ENCODE data around the gene JAG2.

The JAG2 gene

GRCh38 chr14:105092171-105093037 lies 76.2 kb downstream of the JAG2 start:
- no peak for DNase-seq (ENCODE audit: low read depth, low spot score)

DNA sequence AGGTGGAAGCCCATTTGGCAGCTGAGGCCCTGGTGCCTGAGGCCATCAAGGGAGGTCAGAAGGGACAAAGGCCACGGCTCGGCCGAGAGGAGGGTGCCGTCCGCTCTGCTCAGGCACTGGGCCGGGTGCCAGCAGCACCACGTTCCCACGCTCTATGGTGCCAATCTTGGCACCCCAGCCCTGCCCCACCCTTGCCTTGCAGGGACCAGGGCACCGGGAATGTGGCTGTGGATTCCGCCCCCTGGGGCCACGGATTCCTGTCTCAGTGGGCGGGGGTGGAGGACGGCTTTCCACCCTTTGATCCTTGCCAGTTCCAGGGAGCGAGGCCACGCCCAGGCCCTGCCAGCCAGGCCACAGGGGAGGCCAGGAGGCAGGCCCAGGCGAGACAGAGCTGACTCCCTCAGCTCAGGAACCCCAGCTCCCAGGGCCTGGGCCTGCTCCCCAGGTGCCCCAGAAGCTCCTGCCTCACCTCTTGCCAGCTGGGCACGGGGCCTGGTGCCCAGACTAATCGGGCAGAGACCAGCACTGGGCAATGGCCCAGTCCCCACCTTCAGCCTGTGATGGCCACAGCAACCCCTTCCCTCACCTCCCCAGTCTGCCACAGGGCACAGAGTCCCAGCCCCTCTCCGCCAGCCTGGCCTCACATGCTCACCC lies 76.9 kb downstream of the JAG2 start:
- DNase-seq (ENCODE audit: low read depth, low spot score), result no peak

GRCh38 chr14:105091054-105091516 lies 77.5 kb downstream of the JAG2 start:
- no peak for DNase-seq (ENCODE audit: low read depth, low spot score)
